ENCODE data around the gene GDPD3. TPM values are rescaled to one million over a fixed set of nuclear protein-coding genes. Genes with fewer than 3 reads are reported as not detected.
A peak's percentile ranks its signal among the peaks of the same experiment; 100 is the strongest.

GDPD3 gene
- total and polyA plus RNA-seq, 2 donors from 2014 or later = 3.6 to 17.7 TPM

- Histone ChIP-seq H3K9ac (ENCODE audit: low read length in 3 of 3) (peak overlapping the region in 1 of 3 donors; percentile 30), H3K36me3 (ENCODE audit: control insufficient read depth in 2 of 3, insufficient read depth in 3 of 3, low read length in 3 of 3) (peaks cover 4 to 10% (median 5%) of the 10 kb centered on the region in 3 donors), H3K4me1 (ENCODE audit: control insufficient read depth in 2 of 3, insufficient read depth in 2 of 3, low read depth in 1 of 3, low read length in 3 of 3) (peaks cover 0 to 26% (median 15%) of the 10 kb centered on the region in 3 donors), H3K4me3 (ENCODE audit: low read length in 3 of 3) (peak overlapping the region in 2 of 3 donors; percentile 59 to 69), H3K27me3 (ENCODE audit: control insufficient read depth, insufficient read depth, low read length) (no peaks in the 10 kb centered on the region), H3K27ac (ENCODE audit: low read depth in 2 of 2, low read length in 2 of 2) (peak overlapping the region in 1 of 2 donors; percentile 92), H3K9me3 (ENCODE audit: control insufficient read depth in 2 of 3, insufficient read depth in 1 of 3, low read length in 3 of 3) (peaks cover 0 to 10% (median 0%) of the 10 kb centered on the region in 3 donors)
- FAIRE-seq (no peak), DNase-seq (no peak)
- no peak for TF ChIP-seq CTCF (IDR thresholded peaks at IDR 0.05; ENCODE audit: borderline replicate concordance, extremely low read depth, insufficient read depth)
- intact Hi-C loops (cut with DNase I) = no loop called here
These were observed 16.3 kb downstream of the GDPD3 start for GRCh38 chr16:30096862-30097563.

GRCh38 chr16:30096105-30096861 is 17.1 kb downstream of the GDPD3 start, which contains the start of gene YPEL3:
YPEL3 (minus strand) TSS chr16:30096213; CDS start chr16:30095482, 731 bp downstream.
- peaks cover 4 to 10% (median 5%) of the 10 kb centered on the region in 3 donors for H3K36me3 ChIP-seq (ENCODE audit: control insufficient read depth in 2 of 3, insufficient read depth in 3 of 3, low read length in 3 of 3)
- H3K27ac ChIP-seq (ENCODE audit: low read depth in 2 of 2, low read length in 2 of 2) = peak within 1 kb of the TSS; percentile 89 to 92
- peaks cover 0 to 26% (median 16%) of the 10 kb centered on the region in 3 donors for H3K4me1 ChIP-seq (ENCODE audit: control insufficient read depth in 2 of 3, insufficient read depth in 2 of 3, low read depth in 1 of 3, low read length in 3 of 3)
- H3K9ac ChIP-seq (ENCODE audit: low read length in 3 of 3) = peak within 1 kb of the TSS; percentile 59 to 93 (median 93)
- no peak for FAIRE-seq
- no peak for TF ChIP-seq CTCF (IDR thresholded peaks at IDR 0.05; ENCODE audit: borderline replicate concordance, extremely low read depth, insufficient read depth)
- peak; percentile 93 to 98 (median 97) for DNase-seq
- no peaks in the 10 kb centered on the region for H3K27me3 ChIP-seq (ENCODE audit: control insufficient read depth, insufficient read depth, low read length)
- intact Hi-C loops (cut with DNase I) = no loop called here
- H3K4me3 ChIP-seq (ENCODE audit: low read length in 3 of 3) = peak within 1 kb of the TSS; percentile 66 to 87 (median 86)
- peaks cover 0 to 10% (median 0%) of the 10 kb centered on the region in 3 donors for H3K9me3 ChIP-seq (ENCODE audit: control insufficient read depth in 2 of 3, insufficient read depth in 1 of 3, low read length in 3 of 3)

GRCh38 chr16:30095166-30096078 is 17.9 kb downstream of the GDPD3 start:
- intact Hi-C loops (cut with DNase I) = no loop called here
- Histone ChIP-seq H3K36me3 (ENCODE audit: control insufficient read depth in 2 of 3, insufficient read depth in 3 of 3, low read length in 3 of 3) (peaks cover 4 to 10% (median 5%) of the 10 kb centered on the region in 3 donors), H3K4me1 (ENCODE audit: control insufficient read depth in 2 of 3, insufficient read depth in 2 of 3, low read depth in 1 of 3, low read length in 3 of 3) (peaks cover 0 to 26% (median 16%) of the 10 kb centered on the region in 3 donors), H3K9ac (ENCODE audit: low read length in 3 of 3) (peak overlapping the region; percentile 59 to 93 (median 93)), H3K27me3 (ENCODE audit: control insufficient read depth, insufficient read depth, low read length) (no peaks in the 10 kb centered on the region), H3K4me3 (ENCODE audit: low read length in 3 of 3) (peak overlapping the region; percentile 66 to 87 (median 86)), H3K9me3 (ENCODE audit: control insufficient read depth in 2 of 3, insufficient read depth in 1 of 3, low read length in 3 of 3) (peaks cover 0 to 10% (median 0%) of the 10 kb centered on the region in 3 donors), H3K27ac (ENCODE audit: low read depth in 2 of 2, low read length in 2 of 2) (peak overlapping the region; percentile 82 to 90)
- FAIRE-seq (no peak), DNase-seq (peak in 3 of 5 donors; percentile 47 to 84 (median 56))
- TF ChIP-seq CTCF (IDR thresholded peaks at IDR 0.05; ENCODE audit: borderline replicate concordance, extremely low read depth, insufficient read depth) = no peak

Measured in kidney (tissue), 14 donors.